ENCODE measurements around the gene SPATA31D1.

Gene SPATA31D1

DNA sequence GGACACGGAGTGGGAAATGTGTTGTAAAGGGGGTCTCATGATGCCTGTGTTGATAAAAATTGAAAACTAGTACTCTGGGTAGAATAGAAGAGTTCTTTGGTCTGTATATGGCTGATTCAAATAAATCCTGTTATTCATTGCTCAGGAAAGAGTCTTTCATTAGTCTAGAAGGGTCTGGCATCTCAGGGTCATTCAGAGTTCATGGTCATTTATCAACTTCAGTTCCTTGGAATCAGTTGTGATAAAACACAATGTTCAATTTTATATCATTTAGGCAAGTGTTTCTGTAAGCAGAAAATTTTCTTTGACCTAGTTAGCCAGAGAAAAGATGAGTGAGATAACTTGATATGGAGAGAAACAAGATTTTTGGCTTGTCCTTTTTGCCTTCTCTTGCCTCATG, 36.3 kb downstream of the SPATA31D1 start:
- H3K18ac ChIP-seq (ENCODE audit: low read length), result no peak overlapping the region
- no peak overlapping the region for H2BK5ac ChIP-seq (ENCODE audit: low read depth, low read length, poor library complexity)
- H3K14ac ChIP-seq (ENCODE audit: low read length), result no peak overlapping the region
- no peak overlapping the region for H3K9ac ChIP-seq (ENCODE audit: low read length)
- H3K79me1 ChIP-seq (ENCODE audit: low read length), result peaks cover 3% of the 10 kb centered on the region
- H3K4me1 ChIP-seq (ENCODE audit: control insufficient read depth in 1 of 2, insufficient read depth in 2 of 2, low read length in 2 of 2), result peaks cover 4% of the 10 kb centered on the region in 2 experiments
- H3K79me2 ChIP-seq (ENCODE audit: control insufficient read depth, insufficient read depth, low read length, poor library complexity), result peaks cover 2% of the 10 kb centered on the region
- H3K4me2 ChIP-seq (ENCODE audit: low read length), result no peak overlapping the region
- no peak overlapping the region for H4K12ac ChIP-seq (ENCODE audit: low read depth, low read length)
- H3K23ac ChIP-seq (ENCODE audit: low read length), result no peak overlapping the region
- no CpG with 5 or more reads among the region's 1 CpG for WGBS (ENCODE audit: extremely low coverage, insufficient coverage, insufficient read length)
- no peak overlapping the region for H2BK12ac ChIP-seq (ENCODE audit: low read length)
- H3K4me3 ChIP-seq (ENCODE audit: low read depth, low read length), result no peak overlapping the region
- no peaks in the 10 kb centered on the region for H3K9me3 ChIP-seq (ENCODE audit: insufficient read depth, low read depth, low read length)
- no peak overlapping the region for H4K91ac ChIP-seq (ENCODE audit: low read depth, low read length)
- no peak overlapping the region for H2AK5ac ChIP-seq (ENCODE audit: low read length)
- H3K27ac ChIP-seq (ENCODE audit: low read depth, low read length), result no peak overlapping the region
- no peak for DNase-seq
- H3K4ac ChIP-seq (ENCODE audit: low read depth, low read length), result no peak overlapping the region
- H4K8ac ChIP-seq (ENCODE audit: low read depth, low read length), result no peak overlapping the region
- H3K36me3 ChIP-seq (ENCODE audit: control insufficient read depth in 1 of 2, insufficient read depth in 2 of 2, low read length in 2 of 2), result no peaks in the 10 kb centered on the region
- H2AFZ ChIP-seq (ENCODE audit: insufficient read depth, low read length, poor library complexity), result no peak overlapping the region
- no peak overlapping the region for H2BK120ac ChIP-seq (ENCODE audit: insufficient read depth, low read length, poor library complexity)
- no peaks in the 10 kb centered on the region for H3K27me3 ChIP-seq (ENCODE audit: insufficient read depth, low read length)

- Histone ChIP-seq H4K12ac (ENCODE audit: low read depth, low read length) (no peak overlapping the region), H3K4me3 (ENCODE audit: low read depth, low read length) (no peak overlapping the region), H3K4ac (ENCODE audit: low read depth, low read length) (no peak overlapping the region), H2BK120ac (ENCODE audit: insufficient read depth, low read length, poor library complexity) (no peak overlapping the region), H4K91ac (ENCODE audit: low read depth, low read length) (no peak overlapping the region), H3K4me2 (ENCODE audit: low read length) (no peak overlapping the region), H3K4me1 (ENCODE audit: control insufficient read depth in 1 of 2, insufficient read depth in 2 of 2, low read length in 2 of 2) (peaks cover 0 to 6% of the 10 kb centered on the region in 2 experiments), H4K8ac (ENCODE audit: low read depth, low read length) (no peak overlapping the region), H3K9ac (ENCODE audit: low read length) (no peak overlapping the region), H3K79me2 (ENCODE audit: control insufficient read depth, insufficient read depth, low read length, poor library complexity) (no peaks in the 10 kb centered on the region), H3K27me3 (ENCODE audit: insufficient read depth, low read length) (no peaks in the 10 kb centered on the region), H3K18ac (ENCODE audit: low read length) (no peak overlapping the region), H3K79me1 (ENCODE audit: low read length) (no peaks in the 10 kb centered on the region), H3K27ac (ENCODE audit: low read depth, low read length) (no peak overlapping the region), H3K9me3 (ENCODE audit: insufficient read depth, low read depth, low read length) (no peaks in the 10 kb centered on the region), H3K23ac (ENCODE audit: low read length) (no peak overlapping the region), H3K36me3 (ENCODE audit: control insufficient read depth in 1 of 2, insufficient read depth in 2 of 2, low read length in 2 of 2) (no peaks in the 10 kb centered on the region), H2AK5ac (ENCODE audit: low read length) (no peak overlapping the region), H2AFZ (ENCODE audit: insufficient read depth, low read length, poor library complexity) (no peak overlapping the region), H2BK5ac (ENCODE audit: low read depth, low read length, poor library complexity) (no peak overlapping the region), H3K14ac (ENCODE audit: low read length) (no peak overlapping the region), H2BK12ac (ENCODE audit: low read length) (no peak overlapping the region)
- peak; percentile 81 to 87 for DNase-seq
- no CpG with 5 or more reads among the region's 5 CpGs for WGBS (ENCODE audit: extremely low coverage, insufficient coverage, insufficient read length)
Measured at GRCh38 chr9:82031538-82032280, 43.1 kb downstream of the SPATA31D1 start.

- no peak overlapping the region for H4K91ac ChIP-seq (ENCODE audit: low read depth, low read length)
Measured at GRCh38 chr9:82034956-82035731, 46.6 kb downstream of the SPATA31D1 start.

GRCh38 chr9:82036086-82036485, 47.5 kb downstream of the SPATA31D1 start:
- no peak overlapping the region for H2BK12ac ChIP-seq (ENCODE audit: low read length)
- no peak overlapping the region for H4K91ac ChIP-seq (ENCODE audit: low read depth, low read length)
- peaks cover 0 to 6% of the 10 kb centered on the region in 2 experiments for H3K4me1 ChIP-seq (ENCODE audit: control insufficient read depth in 1 of 2, insufficient read depth in 2 of 2, low read length in 2 of 2)
- no peaks in the 10 kb centered on the region for H3K79me1 ChIP-seq (ENCODE audit: low read length)
- H4K8ac ChIP-seq (ENCODE audit: low read depth, low read length), result no peak overlapping the region
- no peaks in the 10 kb centered on the region for H3K9me3 ChIP-seq (ENCODE audit: insufficient read depth, low read depth, low read length)
- H2AK5ac ChIP-seq (ENCODE audit: low read length), result no peak overlapping the region
- no peaks in the 10 kb centered on the region for H3K79me2 ChIP-seq (ENCODE audit: control insufficient read depth, insufficient read depth, low read length, poor library complexity)
- no peaks in the 10 kb centered on the region for H3K27me3 ChIP-seq (ENCODE audit: insufficient read depth, low read length)
- no peak overlapping the region for H3K14ac ChIP-seq (ENCODE audit: low read length)
- no peak overlapping the region for H3K4me3 ChIP-seq (ENCODE audit: low read depth, low read length)
- H2BK120ac ChIP-seq (ENCODE audit: insufficient read depth, low read length, poor library complexity), result no peak overlapping the region
- H2AFZ ChIP-seq (ENCODE audit: insufficient read depth, low read length, poor library complexity), result no peak overlapping the region
- no peak for DNase-seq
- no peak overlapping the region for H3K9ac ChIP-seq (ENCODE audit: low read length)
- no CpG with 5 or more reads among the region's 4 CpGs for WGBS (ENCODE audit: extremely low coverage, insufficient coverage, insufficient read length)
- no peak overlapping the region for H3K18ac ChIP-seq (ENCODE audit: low read length)
- no peak overlapping the region for H3K4ac ChIP-seq (ENCODE audit: low read depth, low read length)
- H2BK5ac ChIP-seq (ENCODE audit: low read depth, low read length, poor library complexity), result no peak overlapping the region
- no peak overlapping the region for H3K4me2 ChIP-seq (ENCODE audit: low read length)
- H3K36me3 ChIP-seq (ENCODE audit: control insufficient read depth in 1 of 2, insufficient read depth in 2 of 2, low read length in 2 of 2), result no peaks in the 10 kb centered on the region
- no peak overlapping the region for H4K12ac ChIP-seq (ENCODE audit: low read depth, low read length)
- no peak overlapping the region for H3K27ac ChIP-seq (ENCODE audit: low read depth, low read length)
- H3K23ac ChIP-seq (ENCODE audit: low read length), result no peak overlapping the region

More at GRCh38 chr9:82034956-82035731, 46.6 kb downstream of the SPATA31D1 start:
- Histone ChIP-seq H3K14ac (ENCODE audit: low read length) (no peak overlapping the region), H2BK120ac (ENCODE audit: insufficient read depth, low read length, poor library complexity) (no peak overlapping the region), H3K9me3 (ENCODE audit: insufficient read depth, low read depth, low read length) (no peaks in the 10 kb centered on the region), H3K4ac (ENCODE audit: low read depth, low read length) (no peak overlapping the region), H3K4me2 (ENCODE audit: low read length) (no peak overlapping the region), H3K4me3 (ENCODE audit: low read depth, low read length) (no peak overlapping the region), H3K79me2 (ENCODE audit: control insufficient read depth, insufficient read depth, low read length, poor library complexity) (no peaks in the 10 kb centered on the region), H4K12ac (ENCODE audit: low read depth, low read length) (no peak overlapping the region), H3K4me1 (ENCODE audit: control insufficient read depth in 1 of 2, insufficient read depth in 2 of 2, low read length in 2 of 2) (peaks cover 0 to 6% of the 10 kb centered on the region in 2 experiments), H2AK5ac (ENCODE audit: low read length) (no peak overlapping the region), H3K27me3 (ENCODE audit: insufficient read depth, low read length) (no peaks in the 10 kb centered on the region), H3K23ac (ENCODE audit: low read length) (no peak overlapping the region), H2BK12ac (ENCODE audit: low read length) (no peak overlapping the region), H4K8ac (ENCODE audit: low read depth, low read length) (no peak overlapping the region), H3K9ac (ENCODE audit: low read length) (no peak overlapping the region), H3K36me3 (ENCODE audit: control insufficient read depth in 1 of 2, insufficient read depth in 2 of 2, low read length in 2 of 2) (no peaks in the 10 kb centered on the region), H2AFZ (ENCODE audit: insufficient read depth, low read length, poor library complexity) (no peak overlapping the region), H3K79me1 (ENCODE audit: low read length) (no peaks in the 10 kb centered on the region), H2BK5ac (ENCODE audit: low read depth, low read length, poor library complexity) (no peak overlapping the region), H3K27ac (ENCODE audit: low read depth, low read length) (no peak overlapping the region), H3K18ac (ENCODE audit: low read length) (no peak overlapping the region)
- no CpG with 5 or more reads among the region's 5 CpGs for WGBS (ENCODE audit: extremely low coverage, insufficient coverage, insufficient read length)
- DNase-seq, result peak in 1 of 2 donors; percentile 23

Data from trophoblast cell (in vitro differentiated cells and primary cell).